CD4-positive, alpha-beta T cell treated with Interleukin-1 beta for 1 hour (primary cell): ENCODE data around the gene B4GALNT1.
A peak's percentile ranks its signal among the peaks of the same experiment; 100 is the strongest.
"Not testable (repeated sequence)": the region's sequence is repeated elsewhere in the genome, so short reads cannot be mapped to it uniquely, and the experiment has no call there.

Source experiments
- DNase-seq, 2 donors: peaks; one replicate each; pipeline ENCODE4 v3.0.0-alpha.2; 2020 to 2022

The B4GALNT1 gene

GRCh38 chr12:57620245-57620935 is 12.6 kb downstream of the B4GALNT1 start:
- no peak for DNase-seq

GRCh38 chr12:57619434-57620244 is 13.4 kb downstream of the B4GALNT1 start:
- DNase-seq: peak in 1 of 2 donors; percentile 14

GRCh38 chr12:57618966-57619433 is 14.0 kb downstream of the B4GALNT1 start:
- DNase-seq: no peak

GRCh38 chr12:57618431-57618830 is 14.6 kb downstream of the B4GALNT1 start:
- not testable (repeated sequence) for DNase-seq

GRCh38 chr12:57617942-57618341 is 15.1 kb downstream of the B4GALNT1 start:
- no peak for DNase-seq

GRCh38 chr12:57616383-57617101 is 16.5 kb downstream of the B4GALNT1 start:
- no peak for DNase-seq

- DNase-seq: no peak
These were observed 17.4 kb downstream of the B4GALNT1 start for GRCh38 chr12:57615637-57616036.

- no peak for DNase-seq
These were observed 18.0 kb downstream of the B4GALNT1 start for GRCh38 chr12:57614948-57615500.

- DNase-seq: peak in 1 of 2 donors; percentile 40
These were observed 18.6 kb downstream of the B4GALNT1 start for GRCh38 chr12:57614178-57614947.

GRCh38 chr12:57613427-57614109 is 19.4 kb downstream of the B4GALNT1 start:
- no peak for DNase-seq

GRCh38 chr12:57612711-57613426 is 20.1 kb downstream of the B4GALNT1 start:
- no peak for DNase-seq

GRCh38 chr12:57611827-57612710 is 20.9 kb downstream of the B4GALNT1 start:
- DNase-seq: no peak

- peak; percentile 40 to 48 for DNase-seq
These were observed 21.7 kb downstream of the B4GALNT1 start, which contains the start of gene ARHGEF25 for GRCh38 chr12:57611108-57611826. Gene ARHGEF25 (plus strand): TSS chr12:57611435. CDS start chr12:57611895, 460 bp downstream.

GRCh38 chr12:57610554-57611107 is 22.4 kb downstream of the B4GALNT1 start:
- DNase-seq: no peak

GRCh38 chr12:57609781-57610553 is 23.0 kb downstream of the B4GALNT1 start:
- no peak for DNase-seq

- DNase-seq: no peak
These were observed 23.8 kb downstream of the B4GALNT1 start for GRCh38 chr12:57609101-57609780.

GRCh38 chr12:57607958-57608663 is 24.9 kb downstream of the B4GALNT1 start:
- no peak for DNase-seq
